Activated CD8-positive, alpha-beta T cell treated with anti-CD3 and anti-CD28 coated beads, Interleukin-2, amount 10 ng/mL, durations not matched to agents 7 days and 5 days (primary cell): ENCODE data around the gene TCERG1. TPM values are rescaled to one million over a fixed set of nuclear protein-coding genes. Genes with fewer than 3 reads are reported as not detected.

Experiments
- ATAC-seq: fragments of 150-1000 bp; cut with Tn5 transposase; one replicate; pipeline ENCODE4 v1.10.0; 2021; ENCODE audit warnings: moderate library complexity
- CTCF ChIA-PET: fragments of 350-600 bp; sonication (Branson Sonifier 250); formaldehyde crosslinking; loops from one replicate; lab custom pipeline; 2021; ENCODE audit warnings: antibody characterized with exemption; lab: Charles Lee
- POLR2A ChIA-PET: fragments of 350-600 bp; sonication (Branson Sonifier 250); formaldehyde crosslinking; loops from one replicate; lab custom pipeline; 2021; ENCODE audit warnings: antibody characterized with exemption; lab: Charles Lee
- DNase-seq: peaks from one replicate; pipeline ENCODE4 v3.0.0-alpha.2; 2020
- H3K27ac Mint-ChIP-seq: one replicate; pipeline ENCODE4 v1.8.0; 2021; ENCODE audit warnings: mild to moderate bottlenecking, mixed read lengths
- H3K27me3 Mint-ChIP-seq: one replicate; pipeline ENCODE4 v1.8.0; 2021; ENCODE audit warnings: low read depth, mixed read lengths
- H3K36me3 Mint-ChIP-seq: one replicate; pipeline ENCODE4 v1.8.0; 2021; ENCODE audit warnings: low read depth, mixed read lengths
- H3K4me1 Mint-ChIP-seq: one replicate; pipeline ENCODE4 v1.8.0; 2021; ENCODE audit warnings: low read depth, mixed read lengths
- H3K4me3 Mint-ChIP-seq: one replicate; pipeline ENCODE4 v1.8.0; 2021; ENCODE audit warnings: mild to moderate bottlenecking, mixed read lengths
- H3K9me3 Mint-ChIP-seq: one replicate; pipeline ENCODE4 v1.8.0; 2022; ENCODE audit warnings: mixed read lengths; ENCODE audit not compliant: insufficient read depth
- total RNA-seq, 2 experiments: library from RNA; stranded (reverse); gene quantifications; one replicate each; pipeline ENCODE4 v1.2.3, GENCODE V29; 2021

Gene TCERG1
- total RNA-seq, 2 experiments from 2014 or later, result 86.5 to 94.0 TPM

GRCh38 chr5:146494656-146495055 is 47.5 kb downstream of the TCERG1 start:
- H3K4me1 Mint-ChIP-seq, result no peaks in the 10 kb centered on the region
- ChIA-PET CTCF (no interaction called here), POLR2A (no interaction called here)
- peaks cover 41% of the 10 kb centered on the region for H3K36me3 Mint-ChIP-seq
- H3K27ac Mint-ChIP-seq, result no peak overlapping the region
- H3K27me3 Mint-ChIP-seq, result no peaks in the 10 kb centered on the region
- ATAC-seq (no peak), DNase-seq (no peak)
- H3K4me3 Mint-ChIP-seq, result no peak overlapping the region
- H3K9me3 Mint-ChIP-seq, result no peaks in the 10 kb centered on the region

GRCh38 chr5:146499680-146500079 is 52.5 kb downstream of the TCERG1 start:
- no peak overlapping the region for H3K4me3 Mint-ChIP-seq

GRCh38 chr5:146507428-146507827 is 60.3 kb downstream of the TCERG1 start:
- ChIA-PET POLR2A (no interaction called here), CTCF (no interaction called here)
- DNase-seq (no peak), ATAC-seq (no peak)
- Mint-ChIP-seq H3K36me3 (peaks cover 64% of the 10 kb centered on the region), H3K27ac (no peak overlapping the region), H3K9me3 (no peaks in the 10 kb centered on the region), H3K4me3 (no peak overlapping the region), H3K4me1 (no peaks in the 10 kb centered on the region), H3K27me3 (no peaks in the 10 kb centered on the region)

More at GRCh38 chr5:146499680-146500079, 52.5 kb downstream of the TCERG1 start:
- Mint-ChIP-seq H3K27me3 (no peaks in the 10 kb centered on the region), H3K36me3 (peaks cover 43% of the 10 kb centered on the region), H3K27ac (no peak overlapping the region), H3K9me3 (no peaks in the 10 kb centered on the region), H3K4me1 (no peaks in the 10 kb centered on the region)
- no peak for DNase-seq
- CTCF ChIA-PET, result interaction anchor here (1.2 kb wide), 1 partner anchor 34 kb away, joined by 3 read pairs; no protein-coding TSS in a partner anchor
- POLR2A ChIA-PET, result no interaction called here
- no peak for ATAC-seq

- no peaks in the 10 kb centered on the region for H3K27me3 Mint-ChIP-seq
- H3K4me1 Mint-ChIP-seq, result no peaks in the 10 kb centered on the region
- ChIA-PET CTCF (no interaction called here), POLR2A (no interaction called here)
- ATAC-seq (no peak), DNase-seq (no peak)
- no peak overlapping the region for H3K4me3 Mint-ChIP-seq
- no peaks in the 10 kb centered on the region for H3K9me3 Mint-ChIP-seq
- peaks cover 54% of the 10 kb centered on the region for H3K36me3 Mint-ChIP-seq
- H3K27ac Mint-ChIP-seq, result no peak overlapping the region
Observed at GRCh38 chr5:146510559-146511125, 63.5 kb downstream of the TCERG1 start.

GRCh38 chr5:146513462-146513861 is 66.3 kb downstream of the TCERG1 start:
- no peak for ATAC-seq
- no peak for DNase-seq
- no peaks in the 10 kb centered on the region for H3K4me1 Mint-ChIP-seq
- H3K36me3 Mint-ChIP-seq, result peaks cover 37% of the 10 kb centered on the region
- ChIA-PET CTCF (no interaction called here), POLR2A (no interaction called here)
- no peak overlapping the region for H3K27ac Mint-ChIP-seq
- H3K27me3 Mint-ChIP-seq, result peaks cover 5% of the 10 kb centered on the region
- H3K9me3 Mint-ChIP-seq, result no peaks in the 10 kb centered on the region
- no peak overlapping the region for H3K4me3 Mint-ChIP-seq

GRCh38 chr5:146514575-146514974 is 67.4 kb downstream of the TCERG1 start:
- H3K9me3 Mint-ChIP-seq, result no peaks in the 10 kb centered on the region
- H3K4me1 Mint-ChIP-seq, result peaks cover 4% of the 10 kb centered on the region
- ChIA-PET POLR2A (no interaction called here), CTCF (no interaction called here)
- ATAC-seq (no peak), DNase-seq (no peak)
- peaks cover 29% of the 10 kb centered on the region for H3K36me3 Mint-ChIP-seq
- no peak overlapping the region for H3K4me3 Mint-ChIP-seq
- no peak overlapping the region for H3K27ac Mint-ChIP-seq
- peaks cover 5% of the 10 kb centered on the region for H3K27me3 Mint-ChIP-seq

- ATAC-seq, result no peak
- CTCF ChIA-PET, result no interaction called here
Observed at GRCh38 chr5:146515473-146516150, 68.5 kb downstream of the TCERG1 start.

GRCh38 chr5:146516151-146516475 is 69.0 kb downstream of the TCERG1 start, which contains the start of gene GPR151:
GPR151 (minus strand) TSS chr5:146516190; CDS start chr5:146516113, 77 bp downstream.
- ChIA-PET POLR2A (no interaction called here), CTCF (interaction anchor here (1.2 to 1.7 kb wide), 2 partner anchors 16 to 18 kb away, joined by 3 to 9 read pairs; no protein-coding TSS in a partner anchor)
- Mint-ChIP-seq H3K27me3 (peaks cover 8% of the 10 kb centered on the region), H3K4me3 (no peak within 1 kb of the TSS), H3K27ac (no peak within 1 kb of the TSS), H3K9me3 (no peaks in the 10 kb centered on the region), H3K36me3 (peaks cover 17% of the 10 kb centered on the region), H3K4me1 (peaks cover 6% of the 10 kb centered on the region)
- ATAC-seq (no peak), DNase-seq (no peak)

More at GRCh38 chr5:146515473-146516150, 68.5 kb downstream of the TCERG1 start:
- no peaks in the 10 kb centered on the region for H3K9me3 Mint-ChIP-seq
- peaks cover 8% of the 10 kb centered on the region for H3K27me3 Mint-ChIP-seq
- H3K27ac Mint-ChIP-seq, result no peak overlapping the region
- POLR2A ChIA-PET, result no interaction called here
- no peak overlapping the region for H3K4me3 Mint-ChIP-seq
- no peak for DNase-seq
- H3K36me3 Mint-ChIP-seq, result peaks cover 22% of the 10 kb centered on the region
- peaks cover 6% of the 10 kb centered on the region for H3K4me1 Mint-ChIP-seq

GRCh38 chr5:146519554-146519953 is 72.4 kb downstream of the TCERG1 start:
- ATAC-seq (no peak), DNase-seq (no peak)
- POLR2A ChIA-PET, result no interaction called here
- Mint-ChIP-seq H3K9me3 (no peaks in the 10 kb centered on the region), H3K27ac (no peak overlapping the region), H3K4me1 (peaks cover 6% of the 10 kb centered on the region), H3K36me3 (no peaks in the 10 kb centered on the region), H3K4me3 (no peak overlapping the region), H3K27me3 (peaks cover 17% of the 10 kb centered on the region)
- CTCF ChIA-PET, result no interaction called here

GRCh38 chr5:146520731-146521130 is 73.6 kb downstream of the TCERG1 start:
- no peak for DNase-seq
- CTCF ChIA-PET, result interaction anchor here (1.9 kb wide), 1 partner anchor 13 kb away, joined by 9 read pairs; no protein-coding TSS in a partner anchor
- POLR2A ChIA-PET, result no interaction called here

GRCh38 chr5:146521403-146522106 is 74.4 kb downstream of the TCERG1 start:
- POLR2A ChIA-PET, result no interaction called here
- no peak overlapping the region for H3K4me3 Mint-ChIP-seq

More at GRCh38 chr5:146520731-146521130, 73.6 kb downstream of the TCERG1 start:
- Mint-ChIP-seq H3K27ac (no peak overlapping the region), H3K27me3 (peaks cover 20% of the 10 kb centered on the region), H3K4me1 (peaks cover 6% of the 10 kb centered on the region), H3K36me3 (no peaks in the 10 kb centered on the region), H3K9me3 (no peaks in the 10 kb centered on the region), H3K4me3 (no peak overlapping the region)
- ATAC-seq, result no peak

GRCh38 chr5:146523698-146524097 is 76.6 kb downstream of the TCERG1 start:
- Mint-ChIP-seq H3K4me3 (no peak overlapping the region), H3K9me3 (no peaks in the 10 kb centered on the region), H3K27me3 (peaks cover 17% of the 10 kb centered on the region), H3K36me3 (no peaks in the 10 kb centered on the region), H3K4me1 (peaks cover 6% of the 10 kb centered on the region), H3K27ac (no peak overlapping the region)
- DNase-seq, result no peak
- ChIA-PET CTCF (interaction anchor here (2.8 kb wide), 1 partner anchor 11 kb away, joined by 14 read pairs; no protein-coding TSS in a partner anchor), POLR2A (no interaction called here)
- ATAC-seq, result no peak

More at GRCh38 chr5:146521403-146522106, 74.4 kb downstream of the TCERG1 start:
- no peaks in the 10 kb centered on the region for H3K9me3 Mint-ChIP-seq
- peaks cover 20% of the 10 kb centered on the region for H3K27me3 Mint-ChIP-seq
- peaks cover 6% of the 10 kb centered on the region for H3K4me1 Mint-ChIP-seq
- DNase-seq (no peak), ATAC-seq (no peak)
- no peak overlapping the region for H3K27ac Mint-ChIP-seq
- CTCF ChIA-PET, result interaction anchor here (1.2 to 1.9 kb wide), 2 partner anchors 10 to 12 kb away, joined by 4 to 9 read pairs; no protein-coding TSS in a partner anchor
- H3K36me3 Mint-ChIP-seq, result no peaks in the 10 kb centered on the region
